Muscle of back (tissue), 11 donors: ENCODE data around the gene FSTL4. TPM values are rescaled to one million over a fixed set of nuclear protein-coding genes. Genes with fewer than 3 reads are reported as not detected.
"Not testable (repeated sequence)": the region's sequence is repeated elsewhere in the genome, so short reads cannot be mapped to it uniquely, and the experiment has no call there.

Experiments
- DNase-seq, 3 donors: peaks; one replicate each; pipeline versions ENCODE4 v3.0.0 to v3.0.0-alpha.2; 2013
- polyA plus RNA-seq, 10 donors: library from polyadenylated mRNA; unstranded; fragments of 120-200 nt; gene quantifications; one replicate each; pipeline ENCODE4 v1.2.1, GENCODE V29; 2013; ENCODE audit not compliant: insufficient read length in 10 of 10

Gene FSTL4
- polyA plus RNA-seq, 10 donors, result 0.76 to 3.9 (median 2.0) TPM

GRCh38 chr5:133457439-133458355 lies 154.6 kb downstream of the FSTL4 start:
- no peak for DNase-seq

- no peak for DNase-seq
These were observed 155.4 kb downstream of the FSTL4 start for GRCh38 chr5:133456933-133457402.

- DNase-seq, result no peak
These were observed 156.7 kb downstream of the FSTL4 start for GRCh38 chr5:133455676-133456075.

GRCh38 chr5:133454442-133454841 lies 157.9 kb downstream of the FSTL4 start:
- no peak for DNase-seq

DNA sequence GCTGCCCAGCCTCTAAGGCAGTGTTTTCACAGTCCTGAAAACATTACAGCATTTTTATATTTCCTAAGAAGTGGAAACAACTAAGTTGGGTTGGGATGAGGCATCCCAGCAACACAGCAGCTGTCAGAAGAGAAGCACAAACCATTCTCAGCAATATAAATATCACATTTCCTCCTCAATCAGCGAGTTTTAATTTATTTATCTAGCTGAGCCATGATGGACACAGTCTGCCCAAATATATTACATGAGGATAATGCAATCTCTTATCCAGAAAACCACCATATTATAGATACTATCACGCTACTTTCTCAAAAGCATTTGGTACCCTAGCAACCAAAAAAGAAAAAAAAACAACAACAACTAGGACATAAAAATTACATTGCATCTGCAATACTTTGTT lies 158.5 kb downstream of the FSTL4 start:
- peak in 1 of 3 donors; percentile 44 for DNase-seq

DNA sequence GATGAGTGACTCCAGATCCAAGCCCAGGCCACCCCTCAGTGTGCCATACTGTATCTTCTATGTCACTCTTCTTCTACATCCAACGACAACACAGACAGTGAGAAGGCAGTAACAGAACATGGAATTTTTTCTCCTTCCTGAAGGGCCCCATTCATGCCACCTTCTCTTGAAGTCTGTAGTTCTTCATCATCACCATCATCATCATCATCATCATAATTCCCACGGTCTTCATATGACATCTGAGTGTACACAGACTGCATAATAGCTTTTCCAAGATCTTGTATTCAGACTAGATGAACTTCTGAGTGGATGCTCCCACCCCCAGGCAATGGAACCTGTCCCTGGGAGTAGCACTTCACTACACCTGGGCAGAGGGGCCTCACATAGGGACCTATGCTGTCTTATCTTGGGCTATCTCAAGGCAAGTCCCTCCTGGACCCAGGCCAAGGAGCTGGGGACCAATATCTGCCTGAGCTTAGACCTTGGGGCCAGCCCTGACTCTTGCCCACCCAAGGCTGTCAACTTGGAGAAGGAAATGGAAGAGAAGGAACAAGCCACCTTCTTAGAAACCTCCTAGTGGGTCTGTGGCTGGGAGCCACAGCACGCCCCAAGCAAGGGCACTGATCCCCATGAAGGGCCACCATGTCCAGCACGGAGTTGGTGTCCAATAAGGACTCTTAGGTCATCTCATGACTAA lies 159.1 kb downstream of the FSTL4 start:
- no peak for DNase-seq

DNA sequence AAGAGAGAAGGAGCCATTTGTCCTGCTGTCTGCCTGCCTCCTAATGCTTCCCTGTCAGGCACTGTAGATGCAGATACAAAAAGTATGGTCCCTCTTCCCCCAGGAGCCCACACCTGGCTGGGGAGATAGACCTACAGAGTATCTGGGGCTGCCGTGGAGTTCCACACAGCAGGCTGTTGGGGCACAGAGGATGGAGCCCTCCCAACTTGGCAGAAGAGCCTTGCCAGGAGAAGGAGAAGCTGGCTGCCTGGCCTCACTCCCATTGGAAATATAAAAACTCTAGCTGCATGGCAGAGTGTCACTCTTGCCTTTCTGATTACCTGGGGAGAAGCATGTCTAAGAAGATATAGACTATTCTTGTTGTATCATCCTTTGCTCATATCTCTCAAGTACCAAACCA lies 160.4 kb downstream of the FSTL4 start:
- DNase-seq, result no peak

DNA sequence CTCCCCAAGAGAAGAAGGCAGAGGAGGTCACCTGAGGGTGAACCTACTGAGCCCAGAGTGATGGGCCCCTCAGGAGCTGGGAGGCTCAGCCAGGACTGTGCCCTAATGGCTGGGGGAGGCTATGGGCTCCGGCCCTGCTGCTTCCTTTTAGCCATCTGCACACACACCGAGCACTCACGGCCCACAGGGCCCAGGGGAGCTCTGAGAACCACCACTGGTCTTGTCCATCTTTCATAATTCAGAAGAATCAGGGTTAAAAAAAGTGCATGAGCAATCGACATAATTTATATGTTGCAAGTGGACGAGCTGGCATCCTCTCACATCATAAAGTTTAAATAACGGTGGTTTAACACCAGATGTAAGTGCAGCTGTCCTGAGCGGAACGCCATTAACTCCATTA lies 162.1 kb downstream of the FSTL4 start:
- peak in 1 of 3 donors; percentile 39 for DNase-seq

GRCh38 chr5:133449181-133449580 lies 163.2 kb downstream of the FSTL4 start:
- no peak for DNase-seq

DNA sequence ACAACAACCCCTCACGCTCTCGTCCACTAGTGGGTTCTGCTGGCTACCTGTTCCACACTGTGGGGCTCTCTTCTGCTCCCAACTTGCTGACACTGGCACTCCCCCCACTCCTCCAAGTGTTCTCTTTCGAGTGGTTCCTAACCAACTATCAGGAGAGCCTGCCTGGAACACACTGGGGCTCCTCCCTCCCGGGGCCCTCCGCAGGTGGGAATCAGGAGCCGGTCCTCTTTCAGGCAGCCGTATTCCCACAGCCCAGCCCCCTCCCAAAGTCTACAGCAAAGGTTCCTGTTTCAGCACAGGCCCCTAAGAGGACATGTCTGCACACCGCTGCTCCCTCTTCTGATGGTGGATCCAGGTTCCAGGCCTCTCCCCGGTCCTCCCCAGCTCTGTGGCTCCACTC lies 165.9 kb downstream of the FSTL4 start:
- DNase-seq, result no peak

DNA sequence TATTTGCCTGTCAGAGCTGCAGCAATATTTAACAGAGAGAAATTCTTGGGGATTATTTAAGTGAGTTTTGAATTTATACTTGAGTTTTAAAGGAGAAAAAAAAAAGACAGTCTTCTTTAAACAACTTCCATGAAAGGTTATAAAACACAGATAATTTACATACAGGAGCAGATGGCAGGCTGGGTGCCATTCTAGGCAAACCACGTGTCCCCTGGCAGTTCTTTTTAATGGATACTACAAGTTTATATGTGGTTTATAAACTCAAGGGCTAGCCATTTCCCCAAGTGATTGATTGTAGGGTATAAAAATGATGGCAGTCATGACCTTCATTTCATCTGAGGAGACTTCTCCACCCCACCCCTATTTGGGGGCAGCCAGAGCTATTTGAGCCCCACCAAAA lies 166.6 kb downstream of the FSTL4 start:
- no peak for DNase-seq

DNA sequence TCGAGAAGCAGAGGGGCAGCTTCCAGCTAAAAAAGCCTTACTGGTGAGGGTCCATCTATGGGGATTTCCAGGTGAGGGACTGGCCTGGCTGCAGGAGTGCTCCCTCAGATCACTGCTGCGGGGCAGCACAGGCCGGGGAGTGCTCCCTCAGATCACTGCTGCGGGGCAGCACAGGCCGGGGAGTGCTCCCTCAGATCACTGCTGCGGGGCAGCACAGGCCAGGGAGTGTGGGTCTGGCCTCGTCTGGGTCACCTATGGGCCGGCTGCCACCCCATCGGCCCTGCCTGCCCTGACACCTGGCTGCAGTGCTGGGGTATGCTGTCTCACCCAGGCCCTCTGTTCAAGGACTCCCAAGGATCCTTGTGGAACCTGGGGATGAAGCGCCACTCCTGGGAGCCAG lies 167.1 kb downstream of the FSTL4 start:
- DNase-seq, result not testable (repeated sequence)

GRCh38 chr5:133444711-133445110 lies 167.6 kb downstream of the FSTL4 start:
- no peak for DNase-seq

GRCh38 chr5:133441166-133441815 lies 171.1 kb downstream of the FSTL4 start:
- no peak for DNase-seq

DNA sequence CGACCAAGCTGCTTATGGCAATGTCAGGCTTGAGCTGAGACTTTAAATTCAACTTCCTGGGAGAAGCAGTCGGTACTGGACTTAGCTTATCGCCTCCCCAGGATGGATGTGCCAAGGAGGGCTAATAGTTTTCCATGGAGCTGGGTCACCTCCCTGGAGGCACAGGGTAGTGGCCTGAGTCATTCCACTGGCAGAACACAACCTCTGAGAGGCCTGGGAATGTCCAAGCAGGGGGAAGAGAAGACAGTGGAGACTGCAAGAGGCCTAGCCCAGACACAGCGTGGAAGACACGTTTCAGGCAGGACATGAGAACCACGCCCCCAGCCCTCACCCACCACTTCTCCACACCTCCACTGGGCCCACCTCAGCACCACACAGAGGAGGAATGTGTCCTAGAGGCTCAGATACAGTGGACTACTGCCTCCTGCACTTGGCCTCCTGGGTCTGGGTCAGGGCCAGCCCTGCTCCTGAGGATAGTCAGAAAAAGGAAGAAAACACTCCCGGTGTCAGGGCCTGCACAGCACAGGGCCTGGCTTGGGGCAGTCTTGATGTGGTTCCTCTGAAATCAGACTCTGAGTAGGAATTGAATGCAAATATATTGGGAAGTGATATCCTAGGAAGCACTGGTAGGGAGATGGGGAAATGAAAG lies 171.8 kb downstream of the FSTL4 start:
- no peak for DNase-seq

- no peak for DNase-seq
These were observed 172.5 kb downstream of the FSTL4 start for GRCh38 chr5:133439859-133440258.

DNA sequence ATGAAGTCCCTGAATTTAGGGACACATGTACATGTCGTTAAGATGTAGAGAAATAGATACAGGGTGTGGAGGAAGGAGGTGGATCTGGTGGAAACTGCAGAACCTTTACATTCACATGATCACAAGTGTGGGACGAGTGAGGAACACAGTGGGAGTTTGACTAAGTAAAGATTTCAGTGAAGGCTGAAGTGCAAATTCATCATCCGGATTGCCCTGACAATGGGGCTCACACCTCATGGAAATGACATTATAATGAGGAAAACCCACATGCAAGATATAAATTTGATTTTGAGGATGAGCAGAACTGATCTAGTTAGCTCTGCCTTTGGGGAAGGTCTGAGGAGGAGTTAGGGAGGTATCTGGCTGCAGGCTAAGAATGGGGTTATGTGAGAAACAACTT lies 173.9 kb downstream of the FSTL4 start:
- no peak for DNase-seq

DNA sequence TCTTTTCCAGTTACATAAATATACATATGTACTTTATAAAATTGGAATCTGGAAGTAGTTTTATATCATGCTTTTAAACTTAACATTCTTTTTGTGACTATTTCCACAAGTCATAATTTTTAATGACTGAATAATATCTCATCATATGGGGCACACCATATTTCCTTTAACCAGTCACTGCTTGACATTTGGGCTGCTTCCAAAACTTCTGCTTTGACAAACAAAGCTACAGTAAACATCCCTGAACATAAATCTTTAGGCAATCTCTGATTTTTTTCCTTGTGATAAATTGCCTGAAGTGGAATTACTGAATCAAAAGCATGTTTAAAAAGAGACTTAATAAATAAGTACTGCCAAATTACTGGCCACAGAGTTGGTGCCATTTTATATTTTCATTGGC lies 178.0 kb downstream of the FSTL4 start:
- DNase-seq, result no peak

- no peak for DNase-seq
These were observed 178.7 kb downstream of the FSTL4 start for GRCh38 chr5:133433641-133434040.

- no peak for DNase-seq
These were observed 179.3 kb downstream of the FSTL4 start for GRCh38 chr5:133432956-133433532.

DNA sequence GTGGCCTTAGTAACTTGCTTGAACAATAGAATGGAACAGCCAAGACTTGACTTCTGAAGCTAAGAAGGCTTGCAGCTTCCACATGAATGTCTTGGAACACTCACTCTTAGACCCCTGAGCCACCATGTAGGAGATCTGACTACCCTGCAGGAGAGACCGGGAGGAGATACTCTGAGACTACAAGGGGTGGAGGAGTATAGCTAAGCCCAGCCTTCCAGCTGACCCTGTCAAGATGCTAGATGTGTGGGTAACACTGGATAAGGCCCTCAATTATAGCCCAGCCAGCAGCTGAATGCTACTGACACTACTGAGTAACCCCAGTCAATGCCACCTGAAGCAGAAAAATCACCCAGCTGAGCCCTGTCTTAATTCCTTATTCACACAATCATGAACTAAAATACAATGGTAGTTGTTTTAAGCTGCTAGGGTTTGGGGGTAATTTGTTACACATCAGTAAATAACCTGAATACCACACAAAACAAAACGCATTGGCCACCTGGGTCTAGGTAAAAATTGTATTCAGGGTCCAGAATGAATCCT lies 180.9 kb downstream of the FSTL4 start:
- no peak for DNase-seq
